ENCODE measurements around the gene SNX1.

Gene SNX1

GRCh38 chr15:64146885-64147681 is 51.3 kb downstream of the SNX1 start:
- no peak for DNase-seq

DNA sequence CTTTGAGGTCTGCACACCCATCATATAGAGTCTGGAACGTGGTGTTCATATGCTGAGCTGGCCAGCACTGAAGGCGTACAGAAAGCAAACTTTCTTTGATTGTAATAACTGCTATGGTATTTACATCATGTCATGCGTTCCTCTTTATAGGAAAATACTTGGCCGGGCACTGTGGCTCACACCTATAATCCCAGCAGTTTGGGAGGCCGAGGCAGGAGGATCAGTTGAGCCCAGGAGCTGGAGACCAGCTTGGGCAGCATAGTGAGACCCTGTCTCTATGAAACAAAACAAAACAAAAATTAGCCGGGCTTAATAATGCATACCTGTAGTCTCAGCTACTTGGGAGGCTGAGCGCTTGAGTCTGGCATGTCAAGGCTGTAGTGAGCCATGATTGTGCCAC is 52.4 kb downstream of the SNX1 start:
- no peak for DNase-seq

- no peak for DNase-seq
Measured at GRCh38 chr15:64148581-64148980, 52.8 kb downstream of the SNX1 start.

GRCh38 chr15:64149424-64149823 is 53.6 kb downstream of the SNX1 start:
- no peak for DNase-seq

- DNase-seq, result no peak
Measured at GRCh38 chr15:64149893-64150578, 54.3 kb downstream of the SNX1 start.

GRCh38 chr15:64151727-64152506 is 56.1 kb downstream of the SNX1 start, which contains the start of gene SNX22:
SNX22 (plus strand) TSS chr15:64151731; CDS start chr15:64151776, 45 bp downstream.
- peak; percentile 36 for DNase-seq

- DNase-seq, result no peak
Measured at GRCh38 chr15:64152507-64153387, 57.0 kb downstream of the SNX1 start.

DNA sequence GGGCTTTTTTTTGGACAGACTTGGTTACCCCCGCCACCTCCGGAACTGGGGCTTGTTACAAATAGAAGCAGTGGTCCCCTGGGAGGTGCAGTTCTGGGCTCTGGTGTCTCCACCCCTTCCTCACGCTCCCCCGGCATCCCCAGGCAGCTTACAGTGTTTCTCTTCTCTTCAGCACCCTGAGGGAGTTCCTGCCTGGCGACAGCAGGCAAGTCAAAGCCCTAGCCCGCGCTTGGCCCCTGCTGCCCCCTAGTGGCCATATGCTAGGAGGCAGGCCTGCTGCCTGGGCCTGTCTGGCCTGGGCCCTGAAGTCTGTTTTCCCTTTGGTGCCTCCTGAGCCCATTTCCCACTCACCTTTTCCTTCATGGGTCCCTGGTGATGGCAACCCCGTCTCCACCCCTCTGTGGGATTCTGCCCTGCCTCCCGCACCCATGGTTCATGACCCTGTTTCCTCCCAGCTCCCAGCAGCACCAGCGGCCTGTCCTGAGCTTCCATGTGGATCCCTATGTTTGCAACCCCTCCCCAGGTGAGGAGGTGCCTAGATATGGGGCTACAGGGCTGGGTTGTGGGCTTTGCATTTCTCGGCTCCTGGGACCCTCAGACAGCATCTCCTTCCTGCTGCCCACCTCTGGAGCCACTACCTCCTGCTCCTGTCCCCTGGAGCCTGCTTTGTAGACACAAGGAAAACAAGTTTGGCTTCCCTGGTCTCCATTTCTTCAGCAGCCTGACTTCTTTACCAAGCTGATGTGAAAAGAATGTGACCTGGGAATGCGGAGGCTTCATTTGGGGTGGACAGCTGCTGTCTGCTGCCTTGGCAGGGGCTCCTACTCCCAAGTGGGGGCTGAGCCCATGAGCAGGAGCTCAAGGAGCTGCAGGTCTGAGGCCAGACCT is 57.9 kb downstream of the SNX1 start:
- peak; percentile 92 for DNase-seq

- DNase-seq, result no peak
Measured at GRCh38 chr15:64155802-64156651, 60.2 kb downstream of the SNX1 start.

DNA sequence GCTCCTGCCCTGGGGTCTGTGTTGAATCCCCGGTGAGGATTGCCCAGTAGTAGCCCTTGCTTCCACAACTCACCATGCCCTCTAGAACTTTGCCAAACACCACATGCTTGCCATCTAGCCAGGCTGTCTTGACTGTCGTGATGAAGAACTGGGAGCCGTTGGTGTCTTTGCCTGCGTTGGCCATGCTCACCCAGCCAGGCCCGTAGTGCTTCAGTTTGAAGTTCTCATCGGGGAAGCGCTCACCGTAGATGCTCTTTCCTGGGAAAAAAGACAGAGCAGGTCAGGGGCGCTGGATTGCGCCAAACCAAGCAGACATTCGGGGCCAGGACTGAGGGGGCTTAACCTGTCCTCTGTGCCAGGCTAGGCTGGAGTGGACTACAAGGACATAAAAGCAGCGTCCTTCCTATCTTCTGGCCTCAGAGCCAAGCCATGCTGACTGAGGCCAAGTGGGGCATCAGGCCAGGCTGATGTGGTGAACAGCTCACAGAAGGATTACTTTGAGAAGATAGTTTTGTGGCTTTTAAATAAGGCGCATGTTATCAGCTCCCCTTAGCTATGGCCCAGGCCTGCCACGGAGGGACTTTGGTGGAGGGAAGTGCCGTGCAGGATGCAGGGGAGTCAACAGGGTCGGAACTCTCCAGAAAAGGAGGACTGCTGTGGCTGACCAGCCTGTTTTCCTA is 61.0 kb downstream of the SNX1 start:
- DNase-seq, result no peak

DNA sequence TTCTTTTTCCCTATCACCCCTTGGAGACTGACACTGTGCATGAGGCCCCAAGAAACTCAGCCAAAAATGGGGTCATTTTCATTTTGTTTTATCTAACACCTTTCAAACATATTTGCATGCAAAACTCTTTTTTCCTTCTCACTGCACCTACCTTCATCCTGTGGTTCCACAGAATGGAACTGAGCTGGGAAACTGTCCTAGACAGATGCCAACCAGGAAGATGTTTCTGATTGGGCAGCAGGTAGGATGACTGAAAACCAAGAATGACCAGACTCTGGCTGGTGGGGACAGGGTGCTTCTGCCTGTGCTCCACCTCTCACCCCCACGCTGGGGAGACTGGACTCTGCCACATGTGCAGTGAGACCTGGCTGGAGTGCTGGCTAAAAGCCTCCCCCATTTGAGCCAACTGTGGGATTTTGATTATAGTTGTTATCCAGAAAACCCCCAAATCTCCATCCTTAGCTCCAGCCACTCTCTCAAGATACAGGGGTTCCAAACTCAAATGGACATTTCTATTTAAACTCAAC is 61.9 kb downstream of the SNX1 start:
- DNase-seq, result no peak

DNA sequence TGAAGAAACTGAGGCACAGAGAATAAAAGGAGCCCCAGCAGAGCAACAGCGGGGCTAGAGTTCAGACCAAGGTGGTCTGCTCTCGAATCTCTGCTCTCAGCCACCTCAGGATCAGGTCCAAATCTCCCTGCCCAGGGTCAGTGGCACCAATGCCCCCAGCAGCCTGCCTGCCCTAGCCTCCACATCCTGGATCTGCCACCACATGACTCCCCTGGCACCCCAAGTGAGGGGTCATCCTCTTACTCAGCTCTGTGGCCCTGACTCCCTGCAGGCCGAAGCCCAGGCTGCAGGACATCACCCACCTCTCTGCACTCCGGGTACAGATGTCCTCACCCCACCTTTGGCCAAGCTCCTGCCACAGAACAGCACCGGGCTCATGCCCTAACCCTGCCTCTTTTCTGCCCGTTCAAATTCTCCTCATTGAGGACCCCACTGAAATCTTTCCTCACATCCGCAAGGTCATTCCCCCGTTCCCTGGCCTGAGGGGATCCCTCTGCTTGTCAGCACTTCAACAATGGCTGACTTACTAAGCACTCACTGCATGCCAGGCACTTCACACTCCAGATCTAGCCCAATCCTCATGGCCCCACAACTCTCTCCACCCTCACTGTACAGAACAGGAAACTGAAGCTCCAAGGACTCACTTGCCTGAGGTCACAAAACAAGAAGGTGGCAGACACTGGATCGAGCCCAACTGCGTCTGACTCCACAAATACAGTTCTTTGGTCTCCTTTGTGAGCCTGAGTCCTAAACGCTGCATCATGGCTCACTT is 62.8 kb downstream of the SNX1 start:
- DNase-seq, result no peak

- no peak for DNase-seq
Measured at GRCh38 chr15:64161688-64162477, 66.1 kb downstream of the SNX1 start.

- DNase-seq, result no peak
Measured at GRCh38 chr15:64162478-64162868, 66.7 kb downstream of the SNX1 start.

DNA sequence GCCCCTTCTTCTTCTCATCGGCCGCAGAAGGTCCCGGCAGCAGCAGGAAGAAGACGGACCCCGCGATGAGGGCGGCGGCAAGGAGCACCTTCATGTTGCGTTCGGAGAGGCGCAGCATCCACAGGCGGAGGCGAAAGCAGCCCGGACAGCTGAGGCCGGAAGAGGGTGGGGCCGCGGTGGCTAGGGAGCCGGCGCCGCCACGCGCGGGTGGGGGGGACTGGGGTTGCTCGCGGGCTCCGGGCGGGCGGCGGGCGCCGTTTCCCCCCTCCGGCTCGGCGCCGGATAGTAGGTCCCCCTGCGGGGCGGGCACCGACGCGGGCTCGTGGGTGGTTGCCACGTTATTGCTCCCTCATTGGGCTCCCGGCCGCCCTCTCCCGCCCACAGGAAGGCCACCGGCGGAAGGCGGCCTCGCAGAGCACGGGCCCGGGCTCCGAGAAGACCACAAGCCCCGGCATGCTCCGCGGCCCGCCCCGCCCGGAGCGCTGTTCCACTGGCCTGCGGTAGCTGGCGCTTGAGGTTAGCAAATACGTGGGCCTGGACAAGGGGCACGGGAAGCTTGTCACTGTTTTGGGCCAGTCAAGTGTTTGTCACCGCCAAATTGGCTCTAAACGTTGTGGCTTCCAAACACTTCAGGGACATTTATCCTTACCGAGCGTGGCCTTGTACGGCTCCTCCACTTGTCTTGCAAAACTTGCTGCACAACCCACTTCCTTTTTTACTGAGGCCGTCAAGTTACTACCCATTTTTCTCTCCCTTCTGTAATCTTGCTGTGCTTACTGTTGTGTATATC is 67.3 kb downstream of the SNX1 start, which contains the start of gene PPIB:
Gene PPIB, minus strand, starts transcription at position 154 of the 790 bp plus-strand sequence. Its CDS starts 36 bp downstream, at position 118.
- peak; percentile 95 for DNase-seq

DNA sequence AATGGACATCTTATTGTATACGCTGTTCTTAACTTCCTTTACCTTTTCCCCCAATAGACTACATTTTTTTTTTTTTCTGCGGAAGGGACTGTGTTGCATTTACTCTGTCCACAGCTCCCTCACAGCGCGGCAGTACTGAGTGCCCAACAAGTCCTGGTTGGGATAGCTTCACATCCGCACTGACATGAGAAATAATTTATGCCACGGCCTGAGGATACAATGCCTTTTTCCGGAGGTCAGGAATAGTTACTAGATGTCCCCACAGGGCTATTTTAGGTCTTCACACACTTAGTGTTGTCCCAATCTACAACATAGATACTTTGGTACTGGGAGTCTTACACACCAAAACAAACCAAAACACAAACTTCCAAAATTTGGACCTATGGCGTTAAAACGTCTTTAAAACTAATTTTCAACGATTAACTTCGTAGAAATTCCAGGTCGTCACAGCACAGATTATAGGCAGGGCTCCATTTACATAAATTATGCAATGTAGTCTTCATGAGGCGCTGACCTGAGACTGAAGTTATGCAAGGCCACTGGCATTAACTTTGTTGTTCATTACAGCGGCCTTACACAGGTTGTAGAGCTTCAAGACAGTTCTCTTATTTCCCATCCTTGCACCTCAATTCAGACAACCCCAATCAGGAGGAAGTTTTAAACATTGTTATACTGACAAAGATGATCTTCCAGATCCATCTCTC is 68.0 kb downstream of the SNX1 start:
- no peak for DNase-seq

All from activated CD4-positive, alpha-beta T cell treated with anti-CD3 and anti-CD28 coated beads, Interleukin-2, amount 50 U/mL, for 1 hour (primary cell).